HT1080 (cell line): ENCODE results near the gene PARD3B. TPM values are rescaled to one million over a fixed set of nuclear protein-coding genes. Genes with fewer than 3 reads are reported as not detected.

Source experiments
- DNase-seq: peaks from one replicate; pipeline ENCODE4 v3.0.0-alpha.2; 2015; ENCODE audit warnings: low read depth
- total RNA-seq: library from RNA; depleted of rRNA; stranded (reverse); fragments of >200 nt; shearing (Covaris generic); gene quantifications from 2 replicates; pipeline ENCODE4 v1.2.3, GENCODE V29; 2014

PARD3B gene
- total RNA-seq, 1 experiment from 2014 or later, result 2.2 TPM

DNA sequence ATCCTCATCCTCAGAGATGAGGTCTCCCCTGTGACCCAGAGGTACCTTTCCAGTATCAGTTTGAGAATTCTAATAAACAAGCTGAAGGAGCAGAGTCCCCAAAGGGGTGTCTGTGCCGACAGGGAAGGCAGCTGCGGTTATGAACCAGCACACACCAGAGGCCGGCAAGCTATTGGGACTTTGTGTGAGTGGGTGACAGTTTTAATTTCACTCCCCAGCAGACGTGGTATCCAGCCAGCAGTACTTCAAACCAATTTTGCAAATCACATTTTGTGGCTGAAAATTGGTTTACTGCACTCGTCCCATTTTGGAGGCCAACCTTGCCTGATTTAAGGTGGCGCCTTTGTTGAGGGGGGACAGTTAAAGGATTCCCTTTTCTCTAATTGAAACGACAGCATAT, 1034.1 kb downstream of the PARD3B start:
- no peak for DNase-seq

DNA sequence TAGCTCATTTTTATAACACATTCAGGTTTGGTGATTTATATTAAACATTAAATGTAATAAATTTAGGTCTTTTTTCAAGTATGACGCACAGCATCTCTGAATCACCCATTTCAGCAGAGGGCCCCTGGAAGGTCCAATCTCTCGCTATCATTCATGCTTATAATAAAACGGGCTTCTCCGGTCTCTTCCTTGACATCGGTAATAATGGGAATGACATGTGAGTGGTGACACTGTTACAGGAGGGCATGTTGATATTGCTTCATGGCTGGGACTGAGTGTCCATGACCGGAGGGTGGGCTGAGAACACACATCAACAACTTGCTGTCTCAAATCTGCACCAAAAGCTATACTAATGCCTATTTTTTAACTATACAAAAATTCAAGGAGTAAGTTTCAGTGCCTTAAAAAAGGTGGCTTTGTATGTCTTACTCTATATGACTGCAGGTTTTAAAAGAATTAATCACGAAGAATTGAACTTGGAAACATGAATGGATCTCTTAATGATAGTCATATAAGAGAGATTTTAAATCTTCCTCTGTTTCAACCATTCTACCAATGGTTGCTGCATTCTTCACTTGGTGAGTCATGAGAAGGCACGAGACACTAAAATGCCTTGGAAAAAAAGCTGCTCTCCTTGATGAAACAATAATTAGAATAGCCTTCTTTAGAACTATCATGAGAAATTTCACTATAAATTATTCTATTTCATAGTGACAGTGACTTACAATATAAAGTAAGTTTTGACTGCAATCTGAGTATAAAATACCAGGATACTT, 1035.1 kb downstream of the PARD3B start:
- DNase-seq, result peak; percentile 51

DNA sequence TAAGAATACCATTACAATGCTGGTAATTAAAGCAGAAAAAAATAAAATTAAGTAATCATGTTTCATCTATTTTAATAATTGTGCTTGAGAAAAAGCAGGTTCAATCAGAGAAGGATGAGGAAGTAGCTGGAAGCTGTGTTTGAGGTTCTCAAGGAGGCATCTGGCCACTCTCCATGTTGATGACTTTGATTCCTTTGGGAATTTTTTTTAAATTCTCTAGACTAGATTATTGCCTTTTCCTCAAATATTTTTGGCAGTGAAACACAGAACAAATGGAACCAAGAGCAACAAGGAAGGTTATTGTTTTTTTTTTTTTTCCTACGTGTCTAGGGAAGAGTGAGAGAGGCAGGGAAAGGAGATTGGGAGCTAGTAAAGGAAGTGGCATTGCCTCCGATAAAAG, 1037.1 kb downstream of the PARD3B start:
- no peak for DNase-seq

DNA sequence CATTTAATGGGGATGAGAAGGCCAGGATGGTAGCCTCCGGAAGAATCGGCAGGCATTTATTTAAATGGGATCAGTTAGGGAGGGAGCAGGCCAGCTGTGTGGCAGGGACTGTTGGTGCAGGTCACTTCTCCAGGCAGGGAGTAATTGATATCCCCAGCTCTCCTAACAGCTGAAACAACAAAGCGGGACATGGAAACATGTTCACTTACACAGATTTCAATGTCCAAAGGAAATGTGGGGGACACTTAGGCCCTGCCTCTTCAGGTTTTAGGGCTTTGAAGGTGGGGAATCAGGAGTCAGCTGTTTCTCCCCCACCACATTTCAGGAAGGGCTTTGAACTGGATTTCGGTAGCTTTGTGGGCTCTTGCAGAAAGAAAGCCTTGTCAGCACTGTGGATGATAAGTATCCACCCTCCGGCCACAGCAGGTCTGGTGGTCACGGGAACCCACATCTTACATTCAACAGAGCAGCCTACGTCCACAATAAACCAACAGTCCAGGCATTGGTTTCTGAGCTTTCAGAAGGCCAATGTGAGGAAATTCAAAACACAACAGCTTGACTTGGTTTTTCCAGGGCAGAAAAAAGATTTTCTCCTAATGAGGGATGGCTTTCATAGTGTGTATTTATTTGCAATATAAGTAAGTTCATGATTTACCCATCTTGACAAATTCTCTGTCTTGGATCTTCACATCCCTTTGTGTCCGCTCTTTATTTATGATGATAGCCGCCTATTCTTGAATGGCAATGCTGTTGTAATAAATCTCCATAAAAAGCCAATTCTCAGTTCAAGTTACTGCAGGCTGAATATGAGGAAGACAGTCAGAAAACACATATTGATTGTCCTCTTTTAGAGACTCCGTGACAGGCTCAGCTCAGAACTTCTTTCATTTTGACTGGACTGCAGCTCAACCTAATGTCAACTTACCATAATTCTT, 1040.4 kb downstream of the PARD3B start:
- no peak for DNase-seq

DNA sequence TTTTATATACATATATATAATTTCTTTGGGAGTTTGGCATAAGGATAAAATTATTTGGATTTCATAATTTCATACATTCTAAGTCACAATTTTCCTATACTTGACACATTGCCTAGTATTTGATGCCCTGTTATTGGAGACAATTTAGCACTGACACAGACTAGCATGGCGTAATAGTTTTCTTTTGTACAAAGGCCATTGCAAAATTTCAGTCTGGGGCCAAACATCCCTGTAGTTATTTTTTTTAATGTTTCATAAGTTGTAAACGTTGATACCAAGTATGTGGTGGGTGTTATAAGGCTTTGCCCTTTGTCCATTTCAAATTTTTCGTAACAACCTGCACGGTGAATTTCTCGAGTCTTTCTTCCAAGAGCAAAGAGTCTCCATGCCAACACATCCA, 1041.4 kb downstream of the PARD3B start:
- no peak for DNase-seq

DNA sequence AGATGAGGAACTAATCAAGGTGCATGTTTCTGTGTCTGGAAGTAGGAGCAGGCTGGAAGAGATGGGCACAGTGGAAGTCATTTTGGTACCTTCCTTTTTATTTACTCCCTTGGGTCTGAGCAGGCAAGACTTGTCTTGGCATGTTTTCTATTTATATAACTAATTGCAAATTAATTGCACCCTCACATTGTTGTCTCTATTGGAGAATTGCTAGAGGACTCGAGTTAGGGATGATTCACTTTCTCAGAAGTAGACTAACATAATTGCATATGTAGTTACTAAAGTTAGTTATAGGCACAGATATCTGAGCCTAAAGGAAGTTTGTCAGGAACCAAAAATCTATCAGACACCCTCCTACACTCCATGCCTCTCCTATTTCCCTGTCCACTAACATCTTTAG, 1044.2 kb downstream of the PARD3B start:
- no peak for DNase-seq

DNA sequence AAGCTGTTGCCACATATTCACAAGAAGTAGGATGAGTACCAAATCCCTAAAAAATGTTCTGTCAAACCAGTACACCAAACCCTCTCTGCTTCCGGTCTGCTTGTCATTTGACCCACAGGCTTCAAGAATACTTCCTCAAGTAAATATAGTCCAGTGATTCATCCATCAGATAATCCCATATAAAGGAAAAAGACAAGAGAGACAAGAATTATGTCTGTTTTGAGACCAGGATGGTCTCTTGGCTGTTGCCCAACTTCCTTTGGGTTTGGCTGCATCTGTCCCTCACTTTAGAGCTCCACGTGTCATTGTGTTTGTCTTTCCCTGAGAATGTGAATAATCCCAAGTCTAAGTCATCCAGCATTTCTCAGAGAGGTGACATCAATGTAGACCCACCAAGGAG, 1045.5 kb downstream of the PARD3B start:
- DNase-seq, result peak; percentile 91

DNA sequence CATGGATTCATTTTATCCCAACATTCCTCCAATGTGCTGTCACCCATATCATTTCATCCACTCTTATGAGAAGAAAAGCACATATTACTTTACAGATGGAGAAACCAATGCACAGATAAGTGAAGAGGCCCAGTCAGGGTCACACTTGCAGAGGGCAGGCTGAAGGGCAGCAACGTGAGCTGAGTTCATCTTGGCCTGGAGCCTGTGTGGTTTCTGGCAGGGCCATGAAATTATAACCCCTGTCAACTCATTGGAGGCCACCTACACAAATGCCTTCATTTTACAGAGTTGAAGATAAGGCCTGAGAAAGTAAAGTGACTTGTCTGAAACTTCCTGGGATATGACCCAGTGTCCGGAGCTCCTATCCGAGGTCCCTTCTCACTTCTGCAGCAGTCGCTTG, 1048.6 kb downstream of the PARD3B start:
- DNase-seq, result no peak

DNA sequence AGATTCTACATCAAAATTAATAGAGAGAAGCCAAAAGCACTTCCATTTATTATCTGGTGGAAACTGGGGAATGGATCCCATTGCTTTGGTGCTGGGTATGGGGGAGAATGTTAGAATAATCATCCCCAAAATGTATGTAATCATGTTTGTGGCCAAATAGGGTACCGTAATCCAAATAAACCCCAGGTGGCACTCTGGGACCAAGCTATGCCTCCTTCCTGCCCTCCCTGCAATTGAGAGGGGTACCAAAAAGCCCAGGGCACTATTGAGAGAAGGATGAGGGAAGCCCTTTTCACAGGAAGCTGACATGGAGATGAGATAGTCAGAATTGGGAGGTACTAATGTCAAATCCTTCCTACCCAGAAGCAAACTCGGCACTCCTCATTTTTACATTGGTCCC, 1051.3 kb downstream of the PARD3B start:
- no peak for DNase-seq

DNA sequence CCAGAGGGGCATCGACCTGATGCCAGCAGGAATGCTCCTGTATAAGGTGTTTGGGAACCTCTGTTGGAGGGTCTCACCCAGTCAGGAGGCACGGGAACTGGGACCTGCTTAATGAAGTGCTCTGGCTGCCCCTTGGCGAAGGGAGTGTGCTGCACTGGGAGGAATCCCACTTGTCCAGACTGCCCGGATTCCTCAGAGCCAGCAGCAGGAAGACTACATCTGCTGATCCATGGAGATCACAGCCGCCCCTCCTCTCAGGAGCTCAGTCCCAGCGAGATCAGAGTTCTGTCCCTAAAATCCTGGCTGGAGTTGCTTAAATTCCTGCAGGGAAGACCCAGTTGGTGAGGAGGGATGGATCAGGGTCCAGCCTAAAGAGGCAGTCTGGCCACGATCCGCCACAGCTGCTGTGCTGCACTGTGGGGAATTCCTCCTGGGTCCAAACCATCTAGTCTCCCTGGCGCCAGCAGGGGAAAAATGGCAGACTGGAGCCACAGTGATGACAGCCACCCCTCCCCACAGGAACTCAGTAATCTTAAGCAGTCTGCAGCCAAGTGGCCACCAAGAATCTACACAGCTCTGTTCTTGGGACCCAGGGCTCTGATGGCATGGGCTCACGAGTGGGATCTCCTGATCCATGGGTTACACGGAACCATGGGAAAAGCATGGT, 1060.5 kb downstream of the PARD3B start:
- peak; percentile 6 for DNase-seq

DNA sequence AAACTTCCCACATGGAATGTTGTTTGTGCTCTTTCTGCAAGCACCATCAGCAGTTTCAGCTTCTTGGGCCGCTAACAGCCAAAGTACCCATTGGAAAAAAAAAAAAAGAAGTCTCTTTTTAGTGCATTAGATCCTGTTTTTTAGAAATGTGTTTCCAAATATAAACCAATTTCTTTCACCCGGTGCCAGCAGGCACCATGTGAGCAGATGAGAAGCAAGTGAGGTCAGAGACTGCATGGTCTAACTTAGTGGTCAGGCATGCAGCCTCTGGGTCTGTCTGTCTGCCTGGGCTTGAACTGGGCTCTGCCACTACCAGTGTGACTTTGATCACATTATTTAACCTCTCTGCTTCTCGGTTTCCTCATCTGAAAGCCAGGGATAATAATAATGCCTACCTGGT, 1061.9 kb downstream of the PARD3B start:
- no peak for DNase-seq

DNA sequence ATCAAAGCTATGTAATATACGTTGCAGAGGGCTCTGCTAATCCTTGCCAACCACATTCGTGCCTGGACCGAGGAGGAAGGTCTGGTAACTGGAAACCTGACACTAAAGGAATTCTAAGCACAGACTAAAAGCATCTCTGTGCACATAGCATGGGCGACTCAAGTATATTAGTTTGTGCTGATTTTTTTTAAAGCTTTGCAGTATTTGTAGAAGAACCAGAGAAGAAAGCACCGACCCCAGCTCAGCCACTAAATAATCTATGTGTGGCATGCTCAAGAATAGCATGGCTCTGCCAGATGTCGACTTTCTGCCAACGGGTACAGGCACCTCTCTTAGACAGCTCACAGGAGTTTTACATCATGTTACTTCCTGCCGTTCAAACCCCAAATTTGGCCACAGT, 1063.8 kb downstream of the PARD3B start:
- no peak for DNase-seq

DNA sequence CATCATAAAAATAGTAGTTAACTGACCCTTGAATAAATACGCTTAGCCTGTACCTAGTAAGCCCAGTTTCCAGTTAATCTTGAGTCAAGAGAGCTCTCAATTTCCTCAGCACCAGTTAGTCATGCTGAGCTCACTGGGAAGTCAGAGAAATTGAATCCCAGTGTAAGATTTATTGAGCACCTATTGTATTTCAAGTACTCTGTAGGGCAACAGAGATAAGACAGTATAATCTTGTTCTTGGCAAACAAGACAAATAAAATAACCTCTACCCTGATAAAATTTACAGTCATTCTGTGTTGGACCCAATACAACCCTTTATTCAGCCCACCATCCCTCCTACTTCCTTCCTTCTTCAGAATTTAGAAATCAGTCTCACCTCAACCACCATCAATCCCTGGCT, 1065.2 kb downstream of the PARD3B start:
- DNase-seq, result peak; percentile 46

DNA sequence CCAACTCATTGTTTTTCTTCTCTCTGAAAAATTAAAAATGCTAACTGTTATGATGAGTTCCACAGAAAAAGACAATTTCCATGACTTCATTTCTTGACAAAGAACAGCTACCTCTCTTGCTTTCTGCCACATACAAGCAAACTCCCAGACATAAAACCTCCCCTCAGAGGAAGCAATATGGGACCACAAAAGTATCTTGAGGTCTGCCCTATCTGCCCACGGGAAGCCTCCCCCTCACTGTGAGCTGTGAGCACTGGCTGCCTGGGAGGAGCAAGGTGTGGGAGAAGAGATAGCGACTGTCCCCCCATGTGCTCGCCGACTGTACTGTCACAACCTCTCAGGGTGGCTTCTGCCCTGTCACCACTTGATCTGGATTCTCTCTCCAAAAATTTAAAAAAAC, 1067.4 kb downstream of the PARD3B start:
- DNase-seq, result no peak

DNA sequence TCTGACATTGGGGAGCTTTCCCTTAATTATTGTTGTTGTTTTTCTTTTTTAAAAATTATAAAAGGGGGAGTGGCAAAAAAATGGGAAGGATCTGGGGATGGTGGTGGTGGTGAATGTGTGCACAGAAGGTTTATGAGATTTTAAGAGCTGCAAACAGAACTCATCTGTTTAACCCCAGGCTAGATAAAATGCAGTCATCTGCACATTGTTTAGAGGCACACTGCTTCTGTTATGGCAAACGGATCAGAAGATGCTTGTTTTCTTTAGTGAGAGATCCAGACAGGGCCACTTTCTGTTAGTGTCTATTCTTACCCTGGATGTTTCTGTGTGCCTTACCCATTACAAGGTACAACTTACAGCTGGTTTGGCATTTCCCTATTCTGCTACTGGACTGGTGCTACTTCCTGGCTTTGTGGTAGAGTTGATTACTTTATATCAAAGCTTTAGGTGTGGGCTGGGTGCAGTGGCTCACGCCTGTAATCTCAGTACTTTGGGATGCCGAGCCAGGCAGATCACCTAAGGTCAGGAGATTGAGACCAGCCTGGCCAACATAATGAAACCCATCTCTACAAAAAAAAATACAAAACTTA, 1068.8 kb downstream of the PARD3B start:
- DNase-seq, result no peak

DNA sequence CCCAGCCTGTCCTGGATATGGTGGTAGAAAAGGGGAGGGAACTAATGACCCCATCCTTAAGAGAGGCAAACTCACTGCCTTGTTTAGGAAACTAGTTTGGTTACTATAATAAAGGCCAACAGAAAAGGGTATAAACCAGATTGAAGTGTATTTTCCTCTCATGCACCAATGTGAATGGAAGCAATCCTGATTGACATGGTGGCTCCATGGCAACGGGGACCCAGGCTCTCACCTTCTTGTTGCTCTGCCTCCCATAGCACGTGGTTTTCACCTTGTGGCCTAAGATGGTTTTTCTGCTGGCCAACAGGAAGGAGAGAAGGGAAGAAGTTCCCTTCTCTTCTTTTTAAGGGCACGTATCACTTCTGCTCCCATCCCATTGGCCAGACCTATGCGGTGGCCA, 1069.7 kb downstream of the PARD3B start:
- no peak for DNase-seq

DNA sequence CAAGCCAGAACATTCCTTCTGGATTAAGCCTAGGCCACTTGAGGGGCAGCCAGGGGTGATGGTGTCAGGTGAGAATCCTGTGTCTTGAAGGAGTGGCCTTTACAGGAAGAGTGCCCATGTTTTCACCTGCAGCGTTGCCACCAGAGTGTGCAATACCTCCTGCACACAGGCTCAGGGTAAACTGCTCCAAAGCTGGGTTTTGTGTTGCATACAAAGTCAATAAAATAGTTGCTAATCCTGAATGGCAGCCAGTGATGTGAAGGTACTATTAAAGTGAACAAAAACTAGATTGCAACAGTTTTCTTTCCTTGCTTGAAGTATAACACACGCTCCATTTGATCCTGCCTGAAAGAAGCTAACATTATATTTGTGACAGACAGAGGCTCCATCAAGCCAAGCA, 1072.6 kb downstream of the PARD3B start:
- DNase-seq, result no peak

DNA sequence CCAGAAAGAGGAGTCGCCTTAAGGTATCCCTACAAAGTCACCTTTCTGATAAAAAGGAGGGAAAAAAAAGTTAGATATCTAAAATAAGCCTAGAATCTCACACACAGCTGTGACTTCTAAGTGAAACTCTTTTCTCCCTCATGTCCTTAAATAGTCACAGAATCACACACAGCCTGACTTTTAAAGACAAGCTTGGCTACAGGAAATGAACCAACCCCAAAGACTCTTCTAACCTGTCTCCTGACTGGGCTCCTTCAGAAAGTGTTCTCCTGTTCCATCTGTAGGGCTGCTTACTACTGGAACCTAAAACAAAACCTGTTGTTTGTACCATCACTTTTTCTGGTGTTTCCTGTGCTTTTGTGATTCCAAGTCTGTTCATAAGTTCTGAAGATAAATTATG, 1074.3 kb downstream of the PARD3B start:
- DNase-seq, result no peak

DNA sequence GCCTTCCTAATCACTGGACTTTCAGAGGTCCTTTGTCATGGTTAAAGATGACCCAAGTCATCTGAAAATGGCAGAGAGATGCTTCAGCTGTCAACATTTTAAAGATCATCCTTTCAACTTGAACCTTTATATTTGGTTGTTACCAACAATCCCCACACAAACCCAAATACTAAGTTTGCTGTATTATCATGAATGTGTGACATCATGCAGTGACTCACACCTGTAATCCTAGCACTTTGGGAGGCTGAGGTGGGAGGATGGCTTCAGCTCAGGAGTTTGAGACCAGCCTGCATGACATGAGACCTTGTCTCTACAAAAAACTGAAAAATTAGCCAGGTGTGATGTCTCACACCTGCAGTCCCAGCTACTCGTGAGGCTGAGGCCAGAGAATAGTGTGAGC, 1081.8 kb downstream of the PARD3B start:
- peak; percentile 22 for DNase-seq

DNA sequence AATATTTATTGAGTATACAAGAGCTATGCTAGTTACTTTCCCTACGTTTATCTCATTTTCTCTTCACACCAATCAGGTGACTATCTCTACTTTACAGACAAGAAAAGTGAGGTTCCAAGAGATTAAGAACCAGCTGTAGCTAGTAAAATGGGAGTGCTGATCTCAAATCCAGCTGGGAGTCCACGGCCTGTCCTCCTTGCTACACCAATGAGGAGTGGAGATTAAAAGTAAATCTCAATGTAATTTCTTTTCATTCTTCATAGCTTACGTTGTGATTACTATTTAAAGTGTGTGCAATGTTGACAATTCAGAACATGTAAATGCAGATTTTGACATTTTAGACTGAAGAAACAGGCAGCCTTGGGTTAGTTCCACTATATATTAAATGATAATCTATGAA, 1083.1 kb downstream of the PARD3B start:
- DNase-seq, result no peak

DNA sequence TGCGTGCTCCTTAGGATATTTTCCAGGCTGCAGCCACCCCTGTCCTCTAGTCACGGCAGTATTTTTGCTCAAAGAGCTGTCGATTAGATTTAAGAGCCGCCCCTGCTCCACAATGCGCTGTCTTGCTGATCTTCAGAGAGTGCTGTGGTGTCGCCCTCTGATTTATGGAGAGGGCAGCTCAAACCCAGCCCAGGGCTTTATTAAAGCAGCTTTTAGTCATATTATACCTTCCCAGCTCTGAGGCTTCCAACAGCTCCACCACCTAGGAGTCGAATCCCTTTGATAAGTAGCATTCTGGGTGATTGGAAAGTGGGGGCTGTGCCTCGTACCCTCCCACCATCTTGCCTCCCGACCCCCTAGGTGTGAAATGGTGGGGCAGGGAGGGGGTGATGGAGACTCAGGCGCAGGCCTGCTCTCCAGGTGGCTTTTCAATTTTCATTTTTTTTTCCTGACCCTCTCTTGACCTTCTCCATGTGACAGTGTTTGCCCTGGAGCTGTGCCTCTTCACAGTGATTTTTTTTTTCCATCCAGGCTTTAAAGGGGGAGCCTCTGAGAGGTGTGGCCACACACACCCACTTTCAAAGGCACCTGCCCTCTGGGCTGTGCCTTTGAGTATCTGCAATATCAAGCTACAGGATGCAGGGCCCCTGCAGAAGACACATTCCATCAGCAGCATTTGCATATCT, 1084.0 kb downstream of the PARD3B start:
- DNase-seq, result no peak
